ACC112 (cell line): ENCODE results near the gene C1orf198.

Experiments
- H2AFZ ChIP-seq: fragments of 200-600 bp; sonication (generic); one replicate; pipeline ENCODE4 v1.6.0; 2017; ENCODE audit warnings: antibody characterized with exemption, low read length; ENCODE audit not compliant: unreplicated experiment
- H3K27ac ChIP-seq: fragments of 200-600 bp; sonication (generic); 2 replicates; pipeline ENCODE4 v1.5.1; 2014; ENCODE audit warnings: low read depth, mild to moderate bottlenecking, antibody characterized with exemption, low read length, moderate library complexity
- H3K27me3 ChIP-seq: fragments of 200-600 bp; sonication (generic); 2 replicates; pipeline ENCODE4 v1.6.1; 2014; ENCODE audit warnings: mild to moderate bottlenecking, antibody characterized with exemption, low read length, moderate library complexity, mixed read lengths; ENCODE audit not compliant: insufficient read depth
- H3K36me3 ChIP-seq: fragments of 200-600 bp; sonication (generic); 2 replicates; pipeline ENCODE4 v1.6.1; 2016; ENCODE audit warnings: mild to moderate bottlenecking, antibody characterized with exemption, low read length, moderate library complexity, mixed read lengths; ENCODE audit not compliant: insufficient read depth
- H3K4me1 ChIP-seq: fragments of 200-600 bp; sonication (generic); one replicate; pipeline ENCODE4 v1.6.1; 2016; ENCODE audit warnings: low read length, mixed read lengths; ENCODE audit not compliant: insufficient read depth, unreplicated experiment, control insufficient read depth
- H3K4me3 ChIP-seq: fragments of 200-600 bp; sonication (generic); 2 replicates; pipeline ENCODE4 v1.5.1; 2014; ENCODE audit warnings: mild to moderate bottlenecking, low read depth, low read length
- H3K79me2 ChIP-seq: fragments of 200-600 bp; sonication (generic); one replicate; pipeline ENCODE4 v1.6.0; 2016; ENCODE audit warnings: low read length; ENCODE audit not compliant: control insufficient read depth, unreplicated experiment, insufficient read depth

C1orf198 gene

GRCh38 chr1:230812568-230812967 lies 55.8 kb downstream of the C1orf198 start:
- Histone ChIP-seq H3K79me2 (no peaks in the 10 kb centered on the region), H3K4me1 (no peaks in the 10 kb centered on the region), H2AFZ (no peak overlapping the region), H3K27ac (no peak overlapping the region), H3K36me3 (no peaks in the 10 kb centered on the region), H3K4me3 (no peak overlapping the region), H3K27me3 (peaks cover 30% of the 10 kb centered on the region; the same call in 1 of the 2 replicates)

GRCh38 chr1:230809256-230809990 lies 58.9 kb downstream of the C1orf198 start:
- Histone ChIP-seq H2AFZ (no peak overlapping the region), H3K79me2 (no peaks in the 10 kb centered on the region), H3K4me1 (no peaks in the 10 kb centered on the region), H3K4me3 (no peak overlapping the region), H3K27me3 (peaks cover 9% of the 10 kb centered on the region; the same call in 1 of the 2 replicates), H3K27ac (no peak overlapping the region), H3K36me3 (no peaks in the 10 kb centered on the region)

DNA sequence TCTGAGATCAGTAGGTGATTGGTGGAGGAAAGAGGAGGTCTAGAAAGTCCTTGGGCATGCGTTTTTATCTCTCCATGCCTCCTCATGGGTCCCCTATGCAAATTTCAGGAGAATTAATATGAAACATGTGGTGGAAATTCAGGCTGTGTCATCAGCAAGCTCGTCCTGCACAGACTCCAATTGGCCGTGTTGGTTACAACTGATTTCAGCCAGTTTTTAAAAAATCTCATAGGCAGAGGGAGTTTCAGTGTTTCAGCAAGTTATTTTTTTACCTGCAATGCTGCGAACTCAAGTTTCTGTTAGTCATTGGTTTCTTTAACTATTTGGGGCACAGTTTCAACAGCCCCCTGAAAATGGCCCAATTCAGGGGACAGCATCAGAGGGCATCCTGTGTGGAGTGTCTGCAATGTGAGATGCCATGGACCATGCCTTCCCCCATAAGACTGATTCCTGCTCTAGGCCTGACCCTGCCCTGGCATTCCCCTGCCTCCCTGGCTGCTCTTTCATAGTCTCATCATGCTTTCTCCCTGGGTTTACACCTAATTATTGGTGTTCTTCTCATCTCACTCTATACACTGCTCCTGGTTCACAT lies 59.9 kb downstream of the C1orf198 start:
- H2AFZ ChIP-seq = no peak overlapping the region
- H3K4me3 ChIP-seq = no peak overlapping the region
- no peaks in the 10 kb centered on the region for H3K79me2 ChIP-seq
- no peak overlapping the region for H3K27ac ChIP-seq
- H3K4me1 ChIP-seq = no peaks in the 10 kb centered on the region
- H3K36me3 ChIP-seq = no peaks in the 10 kb centered on the region
- peaks cover 6% of the 10 kb centered on the region; the same call in 1 of the 2 replicates for H3K27me3 ChIP-seq

- Histone ChIP-seq H3K79me2 (no peaks in the 10 kb centered on the region), H3K36me3 (no peaks in the 10 kb centered on the region), H3K27ac (no peak overlapping the region), H2AFZ (no peak overlapping the region), H3K4me3 (no peak overlapping the region), H3K4me1 (no peaks in the 10 kb centered on the region), H3K27me3 (peaks cover 6% of the 10 kb centered on the region; the same call in 1 of the 2 replicates)
These were observed 60.6 kb downstream of the C1orf198 start for GRCh38 chr1:230807561-230808280.

DNA sequence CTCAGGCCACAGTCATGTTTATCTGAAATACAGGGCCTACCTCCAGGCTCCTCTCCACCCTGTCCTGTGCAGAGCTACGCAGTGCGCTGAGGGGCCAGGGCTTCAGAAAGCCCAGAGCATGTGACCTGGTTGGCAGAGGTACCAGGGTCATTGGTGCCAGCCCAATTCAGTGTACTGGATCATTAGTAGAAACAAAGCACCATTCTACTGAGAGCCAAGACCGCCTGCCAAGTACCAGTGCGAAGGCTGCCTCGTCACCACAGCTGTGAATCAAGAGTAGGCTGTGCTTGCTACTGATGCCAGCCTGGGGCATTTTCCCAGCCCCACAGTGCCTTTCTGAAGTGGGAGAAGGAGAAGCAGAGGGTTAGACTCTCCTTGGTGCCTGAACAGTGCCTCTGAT lies 61.3 kb downstream of the C1orf198 start:
- H3K27me3 ChIP-seq = no peaks in the 10 kb centered on the region
- H3K4me1 ChIP-seq = no peaks in the 10 kb centered on the region
- H3K79me2 ChIP-seq = no peaks in the 10 kb centered on the region
- H3K36me3 ChIP-seq = no peaks in the 10 kb centered on the region
- no peak overlapping the region for H3K4me3 ChIP-seq
- no peak overlapping the region for H3K27ac ChIP-seq
- no peak overlapping the region for H2AFZ ChIP-seq

GRCh38 chr1:230806552-230806951 lies 61.8 kb downstream of the C1orf198 start:
- H3K4me1 ChIP-seq = no peaks in the 10 kb centered on the region
- H3K27me3 ChIP-seq = no peaks in the 10 kb centered on the region
- no peaks in the 10 kb centered on the region for H3K79me2 ChIP-seq
- H3K27ac ChIP-seq = no peak overlapping the region
- H3K4me3 ChIP-seq = no peak overlapping the region
- H2AFZ ChIP-seq = no peak overlapping the region
- H3K36me3 ChIP-seq = no peaks in the 10 kb centered on the region

- no peak overlapping the region for H3K4me3 ChIP-seq
- no peaks in the 10 kb centered on the region for H3K36me3 ChIP-seq
- no peaks in the 10 kb centered on the region for H3K27me3 ChIP-seq
- H3K27ac ChIP-seq = no peak overlapping the region
- H2AFZ ChIP-seq = no peak overlapping the region
- H3K79me2 ChIP-seq = no peaks in the 10 kb centered on the region
- no peaks in the 10 kb centered on the region for H3K4me1 ChIP-seq
These were observed 63.9 kb downstream of the C1orf198 start for GRCh38 chr1:230804396-230804795.

DNA sequence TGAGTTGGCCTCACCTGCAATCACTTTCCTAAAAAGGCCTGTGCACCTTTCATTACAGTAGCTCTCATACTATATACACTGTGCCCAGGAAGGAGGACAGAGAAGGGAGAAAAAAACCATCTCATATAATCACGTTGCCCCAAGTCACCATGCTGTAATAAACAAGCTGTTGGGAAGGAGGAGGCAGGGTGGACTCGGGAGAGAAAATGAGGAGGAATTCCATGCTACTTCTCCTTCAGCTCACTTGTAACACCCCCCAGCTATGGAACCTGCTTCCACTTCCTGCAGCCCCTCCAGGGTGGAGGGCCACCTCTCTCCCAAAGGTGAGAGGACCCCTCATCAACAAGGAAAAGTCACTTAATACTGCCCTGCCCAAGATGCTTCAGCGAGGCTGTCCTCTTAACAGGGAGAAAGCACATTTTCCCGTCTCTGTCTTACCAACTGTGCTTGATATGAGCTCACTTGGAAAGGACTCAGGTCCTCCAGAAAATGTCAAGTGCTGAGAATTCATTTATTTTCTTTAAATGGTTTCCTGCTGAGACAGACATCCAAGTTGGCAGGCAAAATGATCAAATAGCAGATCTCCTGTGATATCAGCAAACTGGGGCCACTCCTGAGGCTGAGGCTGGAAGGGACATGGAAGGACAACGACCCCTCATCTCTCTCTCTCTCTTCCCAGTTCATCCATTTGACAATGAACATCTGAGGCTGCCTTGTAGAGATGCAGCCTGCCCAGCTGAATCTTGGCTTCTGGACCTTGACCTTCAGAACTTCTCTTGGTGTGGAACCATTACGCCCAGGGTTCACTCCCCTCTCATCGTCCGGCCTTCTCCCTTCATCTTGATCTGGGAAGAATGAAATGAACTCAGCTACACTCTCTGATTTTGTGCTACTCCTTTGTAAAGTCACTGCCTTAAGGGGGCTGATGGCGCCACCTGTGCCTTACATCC lies 67.2 kb downstream of the C1orf198 start:
- H3K27ac ChIP-seq = no peak overlapping the region
- H3K4me1 ChIP-seq = no peaks in the 10 kb centered on the region
- H3K27me3 ChIP-seq = no peaks in the 10 kb centered on the region; the same call in 1 of the 2 replicates
- no peak overlapping the region for H3K4me3 ChIP-seq
- H3K36me3 ChIP-seq = no peaks in the 10 kb centered on the region
- H3K79me2 ChIP-seq = no peaks in the 10 kb centered on the region
- H2AFZ ChIP-seq = no peak overlapping the region

- Histone ChIP-seq H3K79me2 (no peaks in the 10 kb centered on the region), H3K27ac (no peak overlapping the region), H3K4me1 (no peaks in the 10 kb centered on the region), H3K27me3 (no peaks in the 10 kb centered on the region; the same call in 1 of the 2 replicates), H3K36me3 (no peaks in the 10 kb centered on the region), H3K4me3 (no peak overlapping the region), H2AFZ (no peak overlapping the region)
These were observed 69.8 kb downstream of the C1orf198 start for GRCh38 chr1:230798491-230798890.

DNA sequence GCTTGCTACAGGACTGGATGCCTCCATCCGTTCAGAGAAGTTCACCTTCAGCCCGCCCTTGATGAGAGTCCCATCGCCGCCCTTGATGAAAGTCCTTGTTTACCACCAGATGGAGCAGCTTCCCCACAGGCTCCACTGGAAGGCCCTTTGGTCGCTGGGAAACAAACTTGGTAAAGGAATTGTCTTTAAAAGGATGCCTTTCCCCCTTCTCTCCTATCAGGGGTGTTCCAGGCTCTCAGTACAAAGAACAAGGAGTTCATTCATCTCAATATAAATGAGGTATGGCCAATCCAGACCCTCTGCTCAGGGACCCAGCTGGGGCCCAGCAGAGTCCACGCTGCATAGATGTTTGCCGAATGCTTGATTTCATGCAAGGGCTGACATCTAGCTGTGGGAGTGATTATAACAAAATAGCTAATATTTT lies 70.4 kb downstream of the C1orf198 start:
- H3K27ac ChIP-seq = no peak overlapping the region
- no peak overlapping the region for H2AFZ ChIP-seq
- no peaks in the 10 kb centered on the region for H3K4me1 ChIP-seq
- H3K36me3 ChIP-seq = no peaks in the 10 kb centered on the region
- no peak overlapping the region for H3K4me3 ChIP-seq
- no peaks in the 10 kb centered on the region for H3K79me2 ChIP-seq
- H3K27me3 ChIP-seq = no peaks in the 10 kb centered on the region; the same call in 1 of the 2 replicates
